LNCAP (cell line): Measurements from ENCODE around the gene TDRD7.

Experiments
- CTCF ChIP-seq: fragments of 450-650 bp; IDR thresholded peaks from 2 replicates; pipeline ENCODE4 v1.5.1; 2017; ENCODE audit warnings: mild to moderate bottlenecking

Gene TDRD7

GRCh38 chr9:97473717-97474116 is 61.8 kb downstream of the TDRD7 start:
- no peak for TF ChIP-seq CTCF

- no peak for TF ChIP-seq CTCF
Measured at GRCh38 chr9:97474372-97474925, 62.6 kb downstream of the TDRD7 start.

- TF ChIP-seq CTCF: no peak
Measured at GRCh38 chr9:97475059-97475458, 63.2 kb downstream of the TDRD7 start.

- no peak for TF ChIP-seq CTCF
Measured at GRCh38 chr9:97478301-97478981, 66.5 kb downstream of the TDRD7 start.

- no peak for TF ChIP-seq CTCF
Measured at GRCh38 chr9:97479496-97480159, 67.7 kb downstream of the TDRD7 start.

GRCh38 chr9:97480174-97480573 is 68.3 kb downstream of the TDRD7 start:
- TF ChIP-seq CTCF: no peak

DNA sequence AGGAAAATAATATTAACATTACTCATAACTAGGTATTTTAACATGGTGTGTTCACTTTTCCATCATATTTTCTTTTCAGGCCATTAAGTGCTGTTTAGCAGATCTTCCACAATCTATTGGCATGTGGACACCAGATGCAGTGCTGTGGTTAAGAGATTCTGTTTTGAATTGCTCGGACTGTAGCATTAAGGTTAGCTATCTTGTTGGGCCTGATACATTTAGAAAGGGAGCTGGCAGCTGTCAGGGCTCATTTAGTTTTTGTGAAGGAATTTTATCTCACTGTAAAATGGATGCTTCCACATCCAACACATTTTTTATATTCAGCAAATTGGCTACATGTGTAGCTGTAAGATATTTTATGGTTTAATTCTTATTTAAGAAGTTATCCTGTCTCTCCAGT is 68.9 kb downstream of the TDRD7 start:
- no peak for TF ChIP-seq CTCF
